Glutamatergic neuron (in vitro differentiated cells): ENCODE data around the gene OR51G1. TPM values are rescaled to one million over a fixed set of nuclear protein-coding genes. Genes with fewer than 3 reads are reported as not detected.
A peak's percentile ranks its signal among the peaks of the same experiment; 100 is the strongest.

ENCODE experiments used
- DNase-seq: peaks from one replicate; pipeline ENCODE4 v3.0.0; 2022
- H3K27ac Mint-ChIP-seq: one replicate; pipeline ENCODE4 v1.8.0; 2020; ENCODE audit warnings: mild to moderate bottlenecking, mixed read lengths, inconsistent platforms; ENCODE audit not compliant: unreplicated experiment
- H3K27me3 Mint-ChIP-seq: one replicate; pipeline ENCODE4 v1.8.0; 2020; ENCODE audit warnings: mild to moderate bottlenecking, moderate library complexity, mixed read lengths, inconsistent platforms; ENCODE audit not compliant: unreplicated experiment
- H3K36me3 Mint-ChIP-seq: one replicate; pipeline ENCODE4 v1.8.0; 2020; ENCODE audit warnings: mild to moderate bottlenecking, mixed read lengths, inconsistent platforms; ENCODE audit not compliant: unreplicated experiment
- H3K4me1 Mint-ChIP-seq: one replicate; pipeline ENCODE4 v1.8.0; 2020; ENCODE audit warnings: mild to moderate bottlenecking, low read depth, mixed read lengths, inconsistent platforms; ENCODE audit not compliant: unreplicated experiment
- H3K4me3 Mint-ChIP-seq: one replicate; pipeline ENCODE4 v1.8.0; 2020; ENCODE audit warnings: mild to moderate bottlenecking, mixed read lengths, inconsistent platforms; ENCODE audit not compliant: unreplicated experiment
- H3K9me3 Mint-ChIP-seq: one replicate; pipeline ENCODE4 v1.8.0; 2020; ENCODE audit warnings: mild to moderate bottlenecking, moderate library complexity, mixed read lengths, inconsistent platforms; ENCODE audit not compliant: unreplicated experiment
- total RNA-seq: library from RNA; stranded (reverse); fragmentation: NEBNext Ultra II Directional; extraction: Animal tissue kit (Norgen Biotek cat#: 25700); gene quantifications from one replicate; pipeline ENCODE4 v1.2.1, GENCODE V29; 2021; ENCODE audit not compliant: unreplicated experiment
- TF ChIP-seq, protein P1 (sequence below): fragments of 200-600 bp; sonication (generic); IDR thresholded peaks from one replicate; pipeline ENCODE4 v1.5.0; 2021; ENCODE audit not compliant: partially characterized antibody, unreplicated experiment

The OR51G1 gene
- total RNA-seq, 1 donor from 2014 or later: not detected

- H3K9me3 Mint-ChIP-seq: no peaks in the 10 kb centered on the region
- peaks cover 3% of the 10 kb centered on the region for H3K27me3 Mint-ChIP-seq
- H3K36me3 Mint-ChIP-seq: peaks cover 6% of the 10 kb centered on the region
These were observed 2.3 kb downstream of the OR51G1 start for GRCh38 chr11:4921796-4922195.

DNA sequence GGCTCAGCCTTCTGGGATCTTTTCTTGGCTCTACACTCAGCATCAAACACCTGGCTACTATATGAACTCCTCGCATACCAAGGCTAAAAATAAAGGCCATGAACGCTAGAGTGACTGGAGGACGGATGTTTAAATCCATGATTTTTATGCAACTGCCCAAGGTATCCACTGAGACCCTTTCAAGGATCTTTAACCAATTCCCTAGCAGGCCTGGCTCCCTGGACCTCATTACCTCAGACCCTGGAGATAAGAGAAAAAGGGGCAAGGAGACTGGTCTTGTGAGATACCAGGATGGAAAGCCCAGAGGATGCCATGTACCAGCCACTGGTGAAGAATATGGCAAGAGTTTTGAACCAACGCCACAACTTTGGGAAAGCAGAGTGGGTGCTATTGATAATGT lies 4.9 kb downstream of the OR51G1 start, which contains the start of gene OR51G2:
OR51G2 (minus strand) TSS at position 101 of the 400 bp plus-strand sequence. CDS start 3,687 bp downstream, outside the sequence.
- Mint-ChIP-seq H3K4me3 (no peak within 1 kb of the TSS), H3K4me1 (no peaks in the 10 kb centered on the region), H3K36me3 (peaks cover 6% of the 10 kb centered on the region), H3K9me3 (no peaks in the 10 kb centered on the region), H3K27me3 (peaks cover 5% of the 10 kb centered on the region), H3K27ac (no peak within 1 kb of the TSS)
- TF ChIP-seq, protein P1, sequence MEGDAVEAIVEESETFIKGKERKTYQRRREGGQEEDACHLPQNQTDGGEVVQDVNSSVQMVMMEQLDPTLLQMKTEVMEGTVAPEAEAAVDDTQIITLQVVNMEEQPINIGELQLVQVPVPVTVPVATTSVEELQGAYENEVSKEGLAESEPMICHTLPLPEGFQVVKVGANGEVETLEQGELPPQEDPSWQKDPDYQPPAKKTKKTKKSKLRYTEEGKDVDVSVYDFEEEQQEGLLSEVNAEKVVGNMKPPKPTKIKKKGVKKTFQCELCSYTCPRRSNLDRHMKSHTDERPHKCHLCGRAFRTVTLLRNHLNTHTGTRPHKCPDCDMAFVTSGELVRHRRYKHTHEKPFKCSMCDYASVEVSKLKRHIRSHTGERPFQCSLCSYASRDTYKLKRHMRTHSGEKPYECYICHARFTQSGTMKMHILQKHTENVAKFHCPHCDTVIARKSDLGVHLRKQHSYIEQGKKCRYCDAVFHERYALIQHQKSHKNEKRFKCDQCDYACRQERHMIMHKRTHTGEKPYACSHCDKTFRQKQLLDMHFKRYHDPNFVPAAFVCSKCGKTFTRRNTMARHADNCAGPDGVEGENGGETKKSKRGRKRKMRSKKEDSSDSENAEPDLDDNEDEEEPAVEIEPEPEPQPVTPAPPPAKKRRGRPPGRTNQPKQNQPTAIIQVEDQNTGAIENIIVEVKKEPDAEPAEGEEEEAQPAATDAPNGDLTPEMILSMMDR: no peak
- DNase-seq: no peak

More at GRCh38 chr11:4921796-4922195, 2.3 kb downstream of the OR51G1 start:
- Mint-ChIP-seq H3K27ac (no peak overlapping the region), H3K4me1 (no peaks in the 10 kb centered on the region), H3K4me3 (no peak overlapping the region)
- no peak for DNase-seq
- TF ChIP-seq, protein P1: no peak

GRCh38 chr11:4916581-4916980 lies 7.6 kb downstream of the OR51G1 start:
- no peak for DNase-seq
- H3K27ac Mint-ChIP-seq: no peak overlapping the region
- H3K36me3 Mint-ChIP-seq: no peaks in the 10 kb centered on the region
- H3K27me3 Mint-ChIP-seq: peaks cover 3% of the 10 kb centered on the region
- H3K4me3 Mint-ChIP-seq: no peak overlapping the region
- no peaks in the 10 kb centered on the region for H3K4me1 Mint-ChIP-seq
- TF ChIP-seq, protein P1: no peak
- no peaks in the 10 kb centered on the region for H3K9me3 Mint-ChIP-seq

DNA sequence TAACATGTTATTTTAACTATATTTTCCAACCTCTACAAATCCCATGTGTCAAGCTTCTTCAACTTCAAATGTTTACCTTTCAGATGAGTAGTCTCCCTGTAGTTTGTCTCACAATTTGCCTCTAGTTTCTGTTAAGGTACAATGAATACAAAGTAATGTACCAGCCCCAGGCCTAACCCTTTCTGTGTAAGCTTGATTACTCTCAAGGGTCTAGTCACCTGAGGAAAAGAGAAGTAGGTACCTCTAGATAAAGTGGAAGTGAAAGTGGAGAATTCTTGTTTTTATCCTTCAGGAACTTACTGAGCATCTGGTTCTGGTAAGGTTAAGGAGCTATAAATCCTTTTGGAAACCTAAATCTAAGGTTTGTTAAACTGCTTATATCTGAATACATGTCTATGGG lies 20.7 kb downstream of the OR51G1 start, which contains the start of gene OR51A7:
OR51A7 (plus strand) TSS at position 300 of the 400 bp plus-strand sequence. CDS start 3,587 bp downstream, outside the sequence.
- H3K9me3 Mint-ChIP-seq: no peaks in the 10 kb centered on the region

GRCh38 chr11:4891996-4892640 lies 32.0 kb downstream of the OR51G1 start:
- Mint-ChIP-seq H3K36me3 (no peaks in the 10 kb centered on the region), H3K4me3 (no peak overlapping the region), H3K9me3 (no peaks in the 10 kb centered on the region), H3K27me3 (no peaks in the 10 kb centered on the region), H3K4me1 (peaks cover 2% of the 10 kb centered on the region), H3K27ac (no peak overlapping the region)
- TF ChIP-seq, protein P1: peak; percentile 24
- DNase-seq: no peak

More for the DNA sequence above, 20.7 kb downstream of the OR51G1 start, which contains the start of gene OR51A7:
- DNase-seq: no peak
- H3K27ac Mint-ChIP-seq: no peak within 1 kb of the TSS
- H3K36me3 Mint-ChIP-seq: no peaks in the 10 kb centered on the region
- TF ChIP-seq, protein P1: no peak
- no peak within 1 kb of the TSS for H3K4me3 Mint-ChIP-seq
- H3K27me3 Mint-ChIP-seq: no peaks in the 10 kb centered on the region
- H3K4me1 Mint-ChIP-seq: no peaks in the 10 kb centered on the region
